ENCODE results near the gene RPS15A.
"Not testable (repeated sequence)": the region's sequence is repeated elsewhere in the genome, so short reads cannot be mapped to it uniquely, and the experiment has no call there.

DNA sequence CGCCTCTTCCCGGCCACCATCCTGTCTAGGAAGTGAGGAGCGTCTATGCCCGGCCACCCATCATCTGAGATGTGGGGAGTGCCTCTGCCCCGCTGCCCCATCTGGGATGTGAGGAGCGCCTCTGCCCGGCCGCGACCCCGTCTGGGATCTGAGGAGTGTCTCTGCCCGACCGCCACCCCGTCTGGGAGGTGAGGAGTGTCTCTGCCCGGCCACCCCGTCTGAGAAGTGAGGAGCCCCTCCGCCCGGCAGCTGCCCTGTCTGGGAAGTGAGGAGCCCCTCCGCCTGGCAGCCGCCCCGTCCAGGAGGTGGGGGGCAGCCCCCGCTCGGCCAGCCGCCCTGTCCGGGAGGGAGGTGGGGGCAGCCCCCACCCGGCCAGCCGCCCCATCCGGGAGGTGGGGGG is 55.9 kb downstream of the RPS15A start:
- TF ChIP-seq, protein P1, sequence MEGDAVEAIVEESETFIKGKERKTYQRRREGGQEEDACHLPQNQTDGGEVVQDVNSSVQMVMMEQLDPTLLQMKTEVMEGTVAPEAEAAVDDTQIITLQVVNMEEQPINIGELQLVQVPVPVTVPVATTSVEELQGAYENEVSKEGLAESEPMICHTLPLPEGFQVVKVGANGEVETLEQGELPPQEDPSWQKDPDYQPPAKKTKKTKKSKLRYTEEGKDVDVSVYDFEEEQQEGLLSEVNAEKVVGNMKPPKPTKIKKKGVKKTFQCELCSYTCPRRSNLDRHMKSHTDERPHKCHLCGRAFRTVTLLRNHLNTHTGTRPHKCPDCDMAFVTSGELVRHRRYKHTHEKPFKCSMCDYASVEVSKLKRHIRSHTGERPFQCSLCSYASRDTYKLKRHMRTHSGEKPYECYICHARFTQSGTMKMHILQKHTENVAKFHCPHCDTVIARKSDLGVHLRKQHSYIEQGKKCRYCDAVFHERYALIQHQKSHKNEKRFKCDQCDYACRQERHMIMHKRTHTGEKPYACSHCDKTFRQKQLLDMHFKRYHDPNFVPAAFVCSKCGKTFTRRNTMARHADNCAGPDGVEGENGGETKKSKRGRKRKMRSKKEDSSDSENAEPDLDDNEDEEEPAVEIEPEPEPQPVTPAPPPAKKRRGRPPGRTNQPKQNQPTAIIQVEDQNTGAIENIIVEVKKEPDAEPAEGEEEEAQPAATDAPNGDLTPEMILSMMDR (IDR thresholded peaks at IDR 0.05) = not testable (repeated sequence)
- not testable (repeated sequence) for TF ChIP-seq EP300 (IDR thresholded peaks at IDR 0.05)

Measured in tibial nerve (tissue), 4 donors.